Activated effector memory CD4-positive, alpha-beta T cell treated with anti-CD3 and anti-CD28 coated beads, Interleukin-2, amount 50 U/mL, for 16 hours (primary cell): ENCODE results near the gene SNHG17.
"Not testable (repeated sequence)": the region's sequence is repeated elsewhere in the genome, so short reads cannot be mapped to it uniquely, and the experiment has no call there.

Experiments
- DNase-seq: peaks from one replicate; pipeline ENCODE4 v3.0.0-alpha.2; 2020

Gene SNHG17

DNA sequence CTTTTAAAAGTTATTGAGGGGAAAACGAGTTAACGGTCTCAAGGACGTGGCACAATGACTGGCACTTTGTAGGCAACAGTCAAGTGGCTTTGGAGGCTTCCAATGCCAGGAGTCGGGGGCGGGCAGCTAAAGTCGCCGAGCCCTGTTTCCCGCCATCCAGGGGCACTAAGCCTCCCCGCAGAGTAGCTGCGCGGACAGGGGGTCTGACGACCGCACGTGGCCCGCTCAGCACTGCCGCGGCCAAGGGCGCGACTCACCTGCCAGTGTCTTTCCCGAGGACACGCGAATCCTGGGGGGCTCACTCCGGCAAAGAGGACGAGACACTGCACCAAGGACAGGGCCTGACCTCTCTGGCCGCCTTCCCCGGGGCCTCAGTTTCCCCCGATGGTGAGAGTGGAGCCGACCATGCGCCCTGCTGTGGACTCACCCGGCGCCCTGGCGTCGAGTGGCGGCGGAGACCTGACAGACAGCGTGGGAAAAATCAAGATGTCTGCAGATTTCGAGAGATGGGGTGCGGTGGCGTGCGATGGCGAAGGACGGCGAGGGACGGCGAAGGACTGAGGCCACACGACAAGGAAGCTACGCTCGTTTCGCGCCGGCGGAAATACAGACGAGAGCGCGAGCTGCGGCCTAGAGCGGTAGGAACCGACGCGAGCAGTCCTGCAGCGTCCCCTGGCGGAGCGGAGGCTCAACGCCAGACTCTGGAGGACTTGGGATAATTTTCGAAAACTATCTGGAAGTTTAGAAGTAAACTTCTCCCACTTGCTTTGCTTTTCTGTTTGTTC lies at the start of gene SNHG17:
Gene SNHG17 (minus strand): TSS at position 559 of the 785 bp plus-strand sequence.
- peak; percentile 96 for DNase-seq

DNA sequence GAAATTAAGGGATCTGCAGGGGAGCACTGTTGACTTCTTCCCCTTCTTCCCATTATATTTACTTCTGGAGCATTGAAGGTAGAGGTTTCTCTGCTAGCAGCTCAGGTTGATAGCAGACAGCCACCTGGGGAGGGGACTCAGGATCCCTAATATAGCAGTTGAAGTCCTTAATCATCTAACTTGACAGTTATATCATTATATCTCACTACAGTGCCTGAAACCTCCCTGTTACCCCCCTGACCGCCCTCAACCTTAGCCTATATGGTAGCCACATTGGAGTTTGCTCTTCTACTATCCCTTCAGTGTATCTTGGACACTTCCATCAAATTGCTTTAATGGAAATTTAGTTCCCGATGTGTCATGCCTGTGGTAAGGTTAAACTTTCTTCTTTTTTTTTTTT lies 44.5 kb upstream of the SNHG17 start:
- DNase-seq, result no peak

DNA sequence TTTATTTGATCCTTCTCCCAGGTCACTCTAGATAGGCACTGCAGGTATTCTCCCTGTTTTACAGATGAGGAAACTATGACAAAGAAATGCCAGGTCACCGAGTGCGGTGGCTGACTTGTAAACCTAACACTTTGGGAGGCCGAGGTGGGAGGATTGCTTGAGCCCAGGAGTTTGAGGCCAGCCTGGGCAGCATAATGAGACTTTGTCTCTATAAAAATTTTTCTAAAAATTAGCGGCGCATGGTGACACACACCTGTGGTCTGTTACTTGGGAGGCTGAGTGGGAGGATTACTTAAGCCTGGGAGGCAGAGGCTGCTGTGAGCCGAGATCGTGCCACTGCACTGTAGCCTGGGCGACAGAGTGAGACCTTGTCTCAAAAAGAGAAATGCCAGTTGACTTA lies 42.6 kb upstream of the SNHG17 start:
- no peak for DNase-seq

- DNase-seq, result no peak
Observed at GRCh38 chr20:38473367-38473795, 38.3 kb upstream of the SNHG17 start.

- peak; percentile 99 for DNase-seq
Observed at GRCh38 chr20:38472513-38473366, 37.6 kb upstream of the SNHG17 start, which contains the start of gene RALGAPB. Gene RALGAPB (plus strand): TSS chr20:38472843. CDS start chr20:38488433, 15,590 bp downstream.

DNA sequence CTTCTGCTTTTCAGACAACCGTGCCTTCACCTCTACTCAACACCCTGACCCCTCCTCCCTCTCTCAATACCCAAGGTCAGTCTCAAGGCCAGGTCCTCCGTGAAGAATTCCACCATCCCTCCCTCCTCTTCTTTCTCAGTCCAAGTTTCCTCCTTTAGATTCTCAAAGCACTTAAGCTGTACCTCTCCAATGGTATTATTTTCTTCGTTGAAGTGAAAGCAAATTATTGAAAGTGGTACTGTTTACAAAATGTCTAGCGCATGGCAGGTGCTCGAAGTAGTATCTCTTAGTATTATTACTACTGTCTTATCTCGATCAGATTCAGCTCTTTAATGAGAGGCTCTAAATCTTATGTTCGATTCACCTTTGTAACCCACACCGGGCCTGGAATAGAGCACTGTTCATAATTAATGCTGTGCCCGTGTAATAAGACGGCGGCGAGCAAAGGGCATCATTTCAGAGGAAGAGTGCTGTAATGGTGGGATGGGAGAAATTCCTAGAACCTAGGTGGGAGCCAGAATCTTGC lies 36.9 kb upstream of the SNHG17 start:
- DNase-seq, result no peak

DNA sequence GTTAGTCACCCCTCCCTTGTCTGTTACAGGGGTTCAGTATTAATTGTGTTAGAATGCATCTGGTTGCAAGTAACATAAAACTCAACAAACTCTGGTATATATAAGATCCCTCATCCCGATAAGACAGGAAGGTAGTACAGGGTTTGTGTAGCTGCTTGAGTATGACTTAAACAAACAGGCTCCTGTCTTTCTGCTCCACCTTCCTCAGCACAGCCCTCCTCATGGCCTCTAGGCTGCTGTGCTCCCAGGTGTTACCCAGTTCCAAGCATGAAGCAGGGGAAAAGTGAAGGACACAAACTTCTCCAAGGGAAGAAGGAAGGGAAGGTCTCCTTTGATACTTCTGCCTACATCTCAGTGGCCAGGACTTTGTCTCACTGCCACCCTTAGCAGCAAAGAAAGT lies 36.1 kb upstream of the SNHG17 start:
- DNase-seq, result no peak

DNA sequence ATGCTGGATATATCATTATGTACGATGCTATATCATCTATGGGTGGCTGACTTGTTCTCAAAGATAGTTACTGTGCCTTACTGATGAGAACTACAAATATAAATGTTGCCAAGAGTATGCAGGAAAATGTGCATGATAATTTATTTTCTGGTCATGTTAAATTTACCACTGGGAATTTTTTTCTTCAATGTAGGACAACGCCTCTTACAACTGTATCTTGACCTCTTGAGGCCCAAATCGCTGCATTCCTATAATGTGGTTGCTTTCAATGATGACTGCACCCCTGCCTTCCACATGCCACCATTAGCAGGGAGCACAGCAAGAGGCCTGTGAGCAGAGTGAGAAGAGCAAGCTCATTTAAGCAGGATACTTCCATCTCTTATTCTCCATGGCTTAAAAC lies 31.9 kb upstream of the SNHG17 start:
- DNase-seq, result no peak

DNA sequence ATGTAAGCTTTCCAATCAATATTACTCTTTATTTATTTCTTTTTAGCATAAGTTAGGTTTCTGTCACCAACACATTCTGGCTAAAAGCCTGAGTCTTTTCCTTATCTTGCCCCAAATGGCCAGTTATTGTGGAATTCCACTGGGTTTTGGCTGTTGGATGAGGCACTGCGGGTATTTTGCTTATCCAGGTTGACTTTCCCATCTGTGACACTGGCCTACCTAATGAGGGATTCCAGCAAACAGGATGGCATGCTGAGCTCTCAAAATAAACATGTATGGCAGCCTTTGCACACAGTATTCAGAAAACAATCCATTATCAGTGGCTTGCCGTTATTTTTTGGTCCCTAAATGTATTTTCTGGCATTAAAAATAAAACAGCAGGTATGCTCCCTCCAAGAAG lies 31.0 kb upstream of the SNHG17 start:
- DNase-seq, result no peak

DNA sequence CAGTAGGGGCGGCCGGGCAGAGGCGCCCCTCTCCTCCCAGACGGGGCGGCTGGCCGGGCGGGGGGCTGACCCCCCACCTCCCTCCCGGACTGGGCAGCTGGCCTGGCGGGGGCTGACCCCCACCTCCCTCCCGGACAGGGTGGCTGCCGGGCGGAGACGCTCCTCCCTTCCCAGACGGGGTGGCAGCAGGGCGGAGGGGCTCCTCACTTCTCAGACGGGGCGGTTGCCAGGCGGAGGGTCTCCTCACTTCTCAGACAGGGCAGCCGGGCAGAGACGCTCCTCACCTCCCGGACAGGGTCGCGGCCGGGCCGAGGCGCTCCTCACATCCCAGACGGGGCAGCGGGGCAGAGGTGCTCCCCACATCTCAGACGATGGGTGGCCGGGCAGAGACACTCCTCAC lies 26.4 kb upstream of the SNHG17 start:
- not testable (repeated sequence) for DNase-seq

- not testable (repeated sequence) for DNase-seq
Observed at GRCh38 chr20:38461167-38461566, 26.0 kb upstream of the SNHG17 start.

DNA sequence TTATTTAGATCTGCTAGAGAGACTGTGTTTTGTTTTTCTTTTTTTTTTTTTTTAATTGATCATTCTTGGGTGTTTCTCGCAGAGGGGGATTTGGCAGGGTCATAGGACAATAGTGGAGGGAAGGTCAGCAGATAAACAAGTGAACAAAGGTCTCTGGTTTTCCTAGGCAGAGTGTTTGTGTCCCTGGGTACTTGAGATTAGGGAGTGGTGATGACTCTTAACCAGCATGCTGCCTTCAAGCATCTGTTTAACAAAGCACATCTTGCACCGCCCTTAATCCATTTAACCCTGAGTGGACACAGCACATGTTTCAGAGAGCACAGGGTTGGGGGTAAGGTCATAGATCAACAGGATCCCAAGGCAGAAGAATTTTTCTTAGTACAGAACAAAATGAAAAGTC lies 25.5 kb upstream of the SNHG17 start:
- DNase-seq, result not testable (repeated sequence)

DNA sequence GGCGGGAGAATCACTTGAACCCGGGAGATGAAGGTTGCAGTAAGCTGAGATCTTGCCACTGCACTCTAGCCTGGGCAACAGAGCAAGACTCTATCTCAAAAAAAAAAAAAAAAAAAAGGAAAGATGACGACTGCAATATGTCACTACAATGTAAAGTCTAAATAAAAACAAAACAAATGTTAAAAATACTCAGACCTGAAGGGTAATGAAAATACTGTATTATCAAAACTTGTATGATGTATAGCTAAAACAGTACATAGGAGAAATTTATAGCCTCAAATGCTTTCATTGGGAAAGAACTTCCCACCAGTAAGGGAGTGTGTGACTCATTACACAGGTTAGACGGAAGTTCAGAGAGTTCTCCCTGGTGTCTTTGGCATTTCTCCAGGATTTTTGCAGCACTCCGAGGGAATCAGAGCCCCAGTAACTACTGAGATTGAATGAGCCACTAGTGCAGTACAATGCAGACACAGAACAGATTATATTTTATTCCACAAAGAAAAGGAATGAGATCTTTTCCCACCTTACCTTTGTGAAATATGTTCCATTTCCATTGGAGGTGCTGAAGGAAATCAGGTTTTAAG lies 25.0 kb upstream of the SNHG17 start:
- DNase-seq, result no peak

GRCh38 chr20:38458314-38458713 lies 23.2 kb upstream of the SNHG17 start:
- DNase-seq, result no peak

DNA sequence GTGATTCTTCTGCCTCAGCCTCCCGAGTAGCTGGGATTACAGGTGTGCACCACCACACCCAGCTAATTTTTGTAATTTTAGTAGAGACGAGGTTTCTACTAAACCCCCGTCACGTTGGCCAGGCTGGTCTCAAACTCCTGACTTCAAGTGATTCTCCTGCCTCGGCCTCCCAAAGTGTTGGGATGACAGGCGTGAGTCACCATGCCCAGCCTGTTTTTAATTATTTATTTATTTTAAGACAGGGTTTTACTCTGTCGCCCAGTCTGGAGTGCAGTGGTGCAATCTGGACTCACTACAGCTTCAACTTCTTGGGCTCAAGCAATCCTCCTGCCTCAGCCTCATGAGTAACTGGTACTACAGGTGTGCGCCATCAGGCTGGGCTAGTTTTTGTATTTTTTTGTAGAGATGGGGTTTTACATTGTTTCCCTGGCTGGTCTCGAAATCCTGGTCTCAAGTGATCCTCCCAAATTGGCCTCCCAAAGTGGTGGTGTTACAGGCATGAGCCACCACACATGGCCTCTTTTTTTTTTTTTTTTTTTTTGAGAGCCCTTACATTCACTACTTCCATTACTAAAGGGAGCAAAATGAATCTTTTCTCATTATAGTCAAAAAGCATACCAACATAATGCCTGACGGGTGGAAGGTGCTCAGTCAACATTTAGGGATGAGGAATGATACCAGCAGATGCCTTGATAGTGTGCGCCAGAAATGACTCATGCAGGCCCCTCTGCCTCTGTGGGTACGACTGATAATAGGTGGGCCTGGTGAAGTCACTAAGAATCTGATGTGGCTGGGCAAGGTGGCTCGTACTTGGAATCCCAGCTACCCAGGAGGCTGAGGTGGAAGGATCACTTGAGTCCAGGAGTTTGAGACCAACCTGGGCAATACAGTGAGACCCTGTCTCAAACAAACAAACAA lies 19.7 kb upstream of the SNHG17 start:
- peak; percentile 28 for DNase-seq

- DNase-seq, result peak; percentile 25
Observed at GRCh38 chr20:38453941-38454340, 18.8 kb upstream of the SNHG17 start.

GRCh38 chr20:38452880-38453624 lies 17.9 kb upstream of the SNHG17 start:
- DNase-seq, result peak; percentile 57

DNA sequence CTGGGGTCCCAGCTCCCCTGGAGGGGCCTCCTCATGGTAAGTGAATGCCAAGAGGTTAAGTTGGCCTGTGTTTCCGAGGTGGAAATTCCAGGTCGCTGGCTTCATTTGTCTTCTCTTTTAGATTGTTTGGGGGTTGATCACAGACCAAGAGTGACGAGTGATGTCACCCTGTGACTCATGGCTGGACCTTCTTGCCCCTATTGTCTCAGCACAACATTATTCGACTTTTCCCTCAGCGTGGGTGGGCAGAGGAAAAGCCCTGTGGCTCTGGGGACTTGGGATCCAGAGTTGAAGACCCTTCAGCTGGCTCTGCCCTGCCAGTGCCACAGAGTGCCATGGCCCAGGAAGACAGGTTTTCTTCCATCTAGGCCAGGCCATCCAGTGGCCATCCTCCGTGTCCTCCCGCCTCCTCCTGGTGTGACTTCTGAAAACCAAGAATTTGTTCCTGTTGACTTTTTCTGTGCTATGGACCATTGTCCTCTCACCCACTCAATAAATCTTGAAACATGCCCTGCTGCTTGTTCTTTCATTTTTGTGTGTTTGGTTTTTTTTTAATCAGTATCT lies 15.4 kb upstream of the SNHG17 start:
- DNase-seq, result peak; percentile 61

DNA sequence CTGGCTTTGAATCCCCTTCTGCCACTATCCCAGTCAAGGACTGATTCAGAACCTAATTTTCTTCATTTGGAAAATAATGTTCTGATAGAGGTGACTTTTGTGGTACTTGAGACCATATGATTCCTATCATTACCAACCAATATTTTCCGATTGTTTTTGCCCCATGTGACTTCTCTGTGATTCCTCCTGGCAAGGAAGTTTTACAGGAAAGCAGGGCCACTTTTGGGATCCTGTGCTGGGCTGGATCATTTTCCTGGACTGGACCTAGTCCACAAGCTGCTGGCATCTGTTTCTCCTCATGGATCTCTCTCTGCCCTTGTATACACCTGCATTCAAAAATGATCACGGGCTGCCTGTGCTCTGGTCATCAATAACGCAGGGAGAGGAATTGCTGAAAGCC lies 13.9 kb upstream of the SNHG17 start:
- no peak for DNase-seq

- no peak for DNase-seq
Observed at GRCh38 chr20:38447931-38448675, 13.0 kb upstream of the SNHG17 start.
